HL-60 (cell line): ENCODE data around the gene MAS1L.

Experiments used
- POLR2AphosphoS5 ChIP-seq: IDR thresholded peaks from 2 replicates; pipeline ENCODE4 v1.6.1; 2012; ENCODE audit warnings: low read depth
- REST ChIP-seq: IDR thresholded peaks from 2 replicates; pipeline ENCODE4 v1.6.1; 2012; ENCODE audit warnings: low read depth; ENCODE audit not compliant: insufficient replicate concordance
- TF ChIP-seq, protein P1 (sequence below): IDR thresholded peaks from one replicate; pipeline ENCODE4 v1.5.1; 2011; ENCODE audit warnings: low read length, control low read depth, inconsistent platforms; ENCODE audit not compliant: insufficient read depth

GRCh38 chr6:29517728-29518440, 30.1 kb upstream of the MAS1L start:
- TF ChIP-seq, protein P1, sequence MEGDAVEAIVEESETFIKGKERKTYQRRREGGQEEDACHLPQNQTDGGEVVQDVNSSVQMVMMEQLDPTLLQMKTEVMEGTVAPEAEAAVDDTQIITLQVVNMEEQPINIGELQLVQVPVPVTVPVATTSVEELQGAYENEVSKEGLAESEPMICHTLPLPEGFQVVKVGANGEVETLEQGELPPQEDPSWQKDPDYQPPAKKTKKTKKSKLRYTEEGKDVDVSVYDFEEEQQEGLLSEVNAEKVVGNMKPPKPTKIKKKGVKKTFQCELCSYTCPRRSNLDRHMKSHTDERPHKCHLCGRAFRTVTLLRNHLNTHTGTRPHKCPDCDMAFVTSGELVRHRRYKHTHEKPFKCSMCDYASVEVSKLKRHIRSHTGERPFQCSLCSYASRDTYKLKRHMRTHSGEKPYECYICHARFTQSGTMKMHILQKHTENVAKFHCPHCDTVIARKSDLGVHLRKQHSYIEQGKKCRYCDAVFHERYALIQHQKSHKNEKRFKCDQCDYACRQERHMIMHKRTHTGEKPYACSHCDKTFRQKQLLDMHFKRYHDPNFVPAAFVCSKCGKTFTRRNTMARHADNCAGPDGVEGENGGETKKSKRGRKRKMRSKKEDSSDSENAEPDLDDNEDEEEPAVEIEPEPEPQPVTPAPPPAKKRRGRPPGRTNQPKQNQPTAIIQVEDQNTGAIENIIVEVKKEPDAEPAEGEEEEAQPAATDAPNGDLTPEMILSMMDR: no peak
- TF ChIP-seq POLR2AphosphoS5 (no peak), REST (no peak)
